WTC11 (cell line): Measurements from ENCODE around the gene ST6GALNAC3. TPM values are rescaled to one million over a fixed set of nuclear protein-coding genes. Genes with fewer than 3 reads are reported as not detected.

Experiments used
- ATAC-seq: fragments of 200-7000 bp; cut with Tn5 transposase; 2 replicates; pipeline ENCODE4 v1.10.0; 2021; ENCODE audit warnings: mild to moderate bottlenecking, moderate library complexity
- CTCF ChIA-PET: fragments of 300-600 bp; sonication (Branson Sonifier 250); formaldehyde crosslinking; loops from one replicate; lab custom pipeline; 2021; ENCODE audit warnings: antibody characterized with exemption; lab: Charles Lee
- POLR2A ChIA-PET: fragments of 350-600 bp; sonication (Branson Sonifier 250); formaldehyde crosslinking; loops from one replicate; lab custom pipeline; 2021; ENCODE audit warnings: antibody characterized with exemption; lab: Charles Lee
- DNase-seq: peaks from one replicate; pipeline ENCODE4 v3.0.0; 2021; ENCODE audit warnings: low spot score
- H3K27ac Mint-ChIP-seq: 2 replicates; pipeline ENCODE4 v1.8.0; 2021; ENCODE audit warnings: mixed read lengths
- H3K27me3 Mint-ChIP-seq: 2 replicates; pipeline ENCODE4 v1.8.0; 2021; ENCODE audit warnings: low read depth, mild to moderate bottlenecking, moderate library complexity, mixed read lengths
- H3K36me3 Mint-ChIP-seq: 2 replicates; pipeline ENCODE4 v1.8.0; 2021; ENCODE audit warnings: mixed read lengths
- H3K4me1 Mint-ChIP-seq: 2 replicates; pipeline ENCODE4 v1.8.0; 2022; ENCODE audit warnings: mixed read lengths
- H3K4me3 Mint-ChIP-seq: 2 replicates; pipeline ENCODE4 v1.8.0; 2021; ENCODE audit warnings: mild to moderate bottlenecking, moderate library complexity, mixed read lengths
- H3K9me3 Mint-ChIP-seq: 2 replicates; pipeline ENCODE4 v1.8.0; 2021; ENCODE audit warnings: mixed read lengths
- ATF1 ChIP-seq: sonication (generic); formaldehyde crosslinking; IDR thresholded peaks from 2 replicates; pipeline ENCODE4 v1.8.1; 2023; ENCODE audit warnings: mild to moderate bottlenecking, moderate library complexity, missing genetic modification reagents
- CREM ChIP-seq: sonication (generic); formaldehyde crosslinking; IDR thresholded peaks from 2 replicates; pipeline ENCODE4 v1.8.1; 2022; ENCODE audit warnings: mild to moderate bottlenecking, missing genetic modification reagents, moderate library complexity
- ESRRA ChIP-seq: sonication (generic); formaldehyde crosslinking; IDR thresholded peaks from 2 replicates; pipeline ENCODE4 v1.8.1; 2022; ENCODE audit warnings: mild to moderate bottlenecking, missing genetic modification reagents, borderline replicate concordance
- FOXP1 ChIP-seq: sonication (generic); formaldehyde crosslinking; IDR thresholded peaks from 2 replicates; pipeline ENCODE4 v1.8.0; 2022; ENCODE audit warnings: missing genetic modification reagents, mild to moderate bottlenecking, moderate library complexity, borderline replicate concordance
- HMGA2 ChIP-seq: fragments of 250-450 bp; sonication (Bioruptor Pico); IDR thresholded peaks from 2 replicates; pipeline ENCODE4 v1.4.0; 2021; ENCODE audit warnings: mild to moderate bottlenecking, moderate library complexity
- IRF2 ChIP-seq: sonication (generic); formaldehyde crosslinking; IDR thresholded peaks from 2 replicates; pipeline ENCODE4 v1.8.0; 2022; ENCODE audit warnings: low read depth, missing genetic modification reagents, borderline replicate concordance
- MLX ChIP-seq: sonication (generic); formaldehyde crosslinking; IDR thresholded peaks from 2 replicates; pipeline ENCODE4 v1.8.1; 2023; ENCODE audit warnings: mild to moderate bottlenecking, missing genetic modification reagents, moderate library complexity
- OVOL2 ChIP-seq: fragments of 250-450 bp; sonication (Bioruptor Pico); IDR thresholded peaks from 2 replicates; pipeline ENCODE4 v1.9.0; 2021; ENCODE audit warnings: mild to moderate bottlenecking, borderline replicate concordance
- RELA ChIP-seq: sonication (generic); formaldehyde crosslinking; IDR thresholded peaks from 2 replicates; pipeline ENCODE4 v1.8.1; 2022; ENCODE audit warnings: missing genetic modification reagents, mild to moderate bottlenecking, borderline replicate concordance
- STAT6 ChIP-seq: sonication (generic); formaldehyde crosslinking; conservative IDR thresholded peaks from 2 replicates; pipeline ENCODE4 v1.8.1; 2023; ENCODE audit warnings: mild to moderate bottlenecking, low read depth, missing genetic modification reagents, moderate library complexity
- TEAD1 ChIP-seq: sonication (generic); formaldehyde crosslinking; IDR thresholded peaks from 2 replicates; pipeline ENCODE4 v1.8.0; 2022; ENCODE audit warnings: mild to moderate bottlenecking, missing genetic modification reagents
- TEAD4 ChIP-seq: sonication (generic); formaldehyde crosslinking; IDR thresholded peaks from 2 replicates; pipeline ENCODE4 v1.8.0; 2022; ENCODE audit warnings: mild to moderate bottlenecking, missing genetic modification reagents
- ZMAT4 ChIP-seq: fragments of 250-450 bp; sonication (Bioruptor Pico); IDR thresholded peaks from 2 replicates; pipeline ENCODE4 v1.9.0; 2021; ENCODE audit warnings: mild to moderate bottlenecking
- total RNA-seq: library from RNA; stranded (reverse); gene quantifications from 3 replicates; pipeline ENCODE4 v1.2.3, GENCODE V29; 2021
- TF ChIP-seq, protein P1 (sequence below): sonication (generic); formaldehyde crosslinking; IDR thresholded peaks from 2 replicates; pipeline ENCODE4 v1.8.0; 2023; ENCODE audit warnings: mild to moderate bottlenecking, missing genetic modification reagents
- TF ChIP-seq, protein P2 (sequence below): fragments of 250-450 bp; sonication (Bioruptor Pico); IDR thresholded peaks from 2 replicates; pipeline ENCODE4 v1.9.0; 2021; ENCODE audit warnings: mild to moderate bottlenecking, borderline replicate concordance
- TF ChIP-seq, protein P3 (sequence below): sonication (generic); formaldehyde crosslinking; IDR thresholded peaks from 2 replicates; pipeline ENCODE4 v1.8.0; 2022; ENCODE audit warnings: mild to moderate bottlenecking, missing genetic modification reagents
- TF ChIP-seq, protein P4 (sequence below): sonication (generic); formaldehyde crosslinking; IDR thresholded peaks from 2 replicates; pipeline ENCODE4 v1.8.0; 2022; ENCODE audit warnings: mild to moderate bottlenecking, missing genetic modification reagents
- TF ChIP-seq, protein P5 (sequence below): sonication (generic); formaldehyde crosslinking; IDR thresholded peaks from 2 replicates; pipeline ENCODE4 v1.8.1; 2022; ENCODE audit warnings: low read depth, mild to moderate bottlenecking, moderate library complexity, missing genetic modification reagents, borderline replicate concordance

The ST6GALNAC3 gene
- total RNA-seq, 1 experiment from 2014 or later = 11.9 TPM

DNA sequence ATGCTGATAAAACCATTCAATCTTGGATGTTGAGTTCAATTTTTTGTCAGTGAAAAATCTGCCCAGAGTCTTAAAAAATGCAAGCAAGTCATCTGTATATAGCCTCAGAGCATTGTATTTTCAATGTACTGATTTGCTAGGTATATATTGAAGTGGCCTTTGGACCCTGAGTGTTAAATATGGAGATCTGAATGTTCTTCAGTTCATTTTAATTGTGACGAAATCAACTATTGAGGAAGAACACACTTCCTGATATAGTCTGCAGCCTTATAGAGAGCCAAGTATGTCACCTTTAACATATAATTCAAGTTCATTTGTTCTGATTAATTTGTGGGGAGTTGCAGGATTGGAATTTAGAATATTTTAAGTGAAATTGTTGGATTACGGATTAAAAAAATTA is 128.1 kb downstream of the ST6GALNAC3 start (continued):
- TF ChIP-seq FOXP1 (CRISPR knock-in tag) = no peak
- TF ChIP-seq TEAD4 (CRISPR knock-in tag) = no peak
- no peak for TF ChIP-seq MLX (CRISPR knock-in tag)
- TF ChIP-seq HMGA2 (CRISPR knock-in tag) = no peak
- no peak for TF ChIP-seq ESRRA (CRISPR knock-in tag)
- TF ChIP-seq STAT6 (CRISPR knock-in tag) = no peak
- TF ChIP-seq ATF1 = no peak

- TF ChIP-seq OVOL2 (CRISPR knock-in tag) (no peak), ZMAT4 (no peak), FOXP1 (CRISPR knock-in tag) (no peak)
- POLR2A ChIA-PET = no interaction called here
- H3K4me3 Mint-ChIP-seq = no peak overlapping the region
- no peaks in the 10 kb centered on the region for H3K4me1 Mint-ChIP-seq
- no peak for ATAC-seq
- DNase-seq = no peak
- no peak overlapping the region for H3K27ac Mint-ChIP-seq
- CTCF ChIA-PET = no interaction called here
- no peaks in the 10 kb centered on the region for H3K27me3 Mint-ChIP-seq
- H3K36me3 Mint-ChIP-seq = peaks cover 8% of the 10 kb centered on the region
- peaks cover 18% of the 10 kb centered on the region for H3K9me3 Mint-ChIP-seq
Observed at GRCh38 chr1:76203127-76203526, 128.6 kb downstream of the ST6GALNAC3 start.

DNA sequence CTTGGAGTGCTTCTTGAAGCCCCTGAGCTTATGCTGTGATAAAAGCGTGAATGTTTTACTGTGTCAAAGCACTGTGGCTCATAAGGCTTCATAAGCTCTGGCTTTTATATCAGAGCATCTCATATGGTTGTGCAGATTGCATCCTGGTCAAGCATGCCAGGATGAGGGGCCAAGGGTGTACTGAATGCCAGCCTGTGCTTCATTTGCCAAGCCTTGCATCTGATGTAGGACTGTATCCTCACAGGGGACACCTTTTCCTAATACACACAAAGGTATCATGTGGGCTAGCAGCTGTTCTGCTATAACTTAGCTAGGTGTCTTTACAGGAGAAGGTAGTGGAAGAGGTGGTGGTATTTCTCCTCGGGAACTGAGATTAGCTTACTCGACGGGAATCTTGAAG is 134.7 kb downstream of the ST6GALNAC3 start:
- DNase-seq (no peak), ATAC-seq (no peak)
- Mint-ChIP-seq H3K4me3 (no peak overlapping the region), H3K27ac (no peak overlapping the region), H3K27me3 (no peaks in the 10 kb centered on the region), H3K36me3 (0 out of 2 replicates have a peak, but pooled peaks cover 3% of the 10 kb centered on the region), H3K4me1 (no peaks in the 10 kb centered on the region), H3K9me3 (peaks cover 8% of the 10 kb centered on the region)
- ChIA-PET POLR2A (interaction anchor here (1.0 kb wide), 1 partner anchor 47 kb away, joined by 3 read pairs; no protein-coding TSS in a partner anchor), CTCF (no interaction called here)
- TF ChIP-seq, protein P1, sequence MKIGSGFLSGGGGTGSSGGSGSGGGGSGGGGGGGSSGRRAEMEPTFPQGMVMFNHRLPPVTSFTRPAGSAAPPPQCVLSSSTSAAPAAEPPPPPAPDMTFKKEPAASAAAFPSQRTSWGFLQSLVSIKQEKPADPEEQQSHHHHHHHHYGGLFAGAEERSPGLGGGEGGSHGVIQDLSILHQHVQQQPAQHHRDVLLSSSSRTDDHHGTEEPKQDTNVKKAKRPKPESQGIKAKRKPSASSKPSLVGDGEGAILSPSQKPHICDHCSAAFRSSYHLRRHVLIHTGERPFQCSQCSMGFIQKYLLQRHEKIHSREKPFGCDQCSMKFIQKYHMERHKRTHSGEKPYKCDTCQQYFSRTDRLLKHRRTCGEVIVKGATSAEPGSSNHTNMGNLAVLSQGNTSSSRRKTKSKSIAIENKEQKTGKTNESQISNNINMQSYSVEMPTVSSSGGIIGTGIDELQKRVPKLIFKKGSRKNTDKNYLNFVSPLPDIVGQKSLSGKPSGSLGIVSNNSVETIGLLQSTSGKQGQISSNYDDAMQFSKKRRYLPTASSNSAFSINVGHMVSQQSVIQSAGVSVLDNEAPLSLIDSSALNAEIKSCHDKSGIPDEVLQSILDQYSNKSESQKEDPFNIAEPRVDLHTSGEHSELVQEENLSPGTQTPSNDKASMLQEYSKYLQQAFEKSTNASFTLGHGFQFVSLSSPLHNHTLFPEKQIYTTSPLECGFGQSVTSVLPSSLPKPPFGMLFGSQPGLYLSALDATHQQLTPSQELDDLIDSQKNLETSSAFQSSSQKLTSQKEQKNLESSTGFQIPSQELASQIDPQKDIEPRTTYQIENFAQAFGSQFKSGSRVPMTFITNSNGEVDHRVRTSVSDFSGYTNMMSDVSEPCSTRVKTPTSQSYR (CRISPR knock-in tag) = no peak
- TF ChIP-seq, protein P2, sequence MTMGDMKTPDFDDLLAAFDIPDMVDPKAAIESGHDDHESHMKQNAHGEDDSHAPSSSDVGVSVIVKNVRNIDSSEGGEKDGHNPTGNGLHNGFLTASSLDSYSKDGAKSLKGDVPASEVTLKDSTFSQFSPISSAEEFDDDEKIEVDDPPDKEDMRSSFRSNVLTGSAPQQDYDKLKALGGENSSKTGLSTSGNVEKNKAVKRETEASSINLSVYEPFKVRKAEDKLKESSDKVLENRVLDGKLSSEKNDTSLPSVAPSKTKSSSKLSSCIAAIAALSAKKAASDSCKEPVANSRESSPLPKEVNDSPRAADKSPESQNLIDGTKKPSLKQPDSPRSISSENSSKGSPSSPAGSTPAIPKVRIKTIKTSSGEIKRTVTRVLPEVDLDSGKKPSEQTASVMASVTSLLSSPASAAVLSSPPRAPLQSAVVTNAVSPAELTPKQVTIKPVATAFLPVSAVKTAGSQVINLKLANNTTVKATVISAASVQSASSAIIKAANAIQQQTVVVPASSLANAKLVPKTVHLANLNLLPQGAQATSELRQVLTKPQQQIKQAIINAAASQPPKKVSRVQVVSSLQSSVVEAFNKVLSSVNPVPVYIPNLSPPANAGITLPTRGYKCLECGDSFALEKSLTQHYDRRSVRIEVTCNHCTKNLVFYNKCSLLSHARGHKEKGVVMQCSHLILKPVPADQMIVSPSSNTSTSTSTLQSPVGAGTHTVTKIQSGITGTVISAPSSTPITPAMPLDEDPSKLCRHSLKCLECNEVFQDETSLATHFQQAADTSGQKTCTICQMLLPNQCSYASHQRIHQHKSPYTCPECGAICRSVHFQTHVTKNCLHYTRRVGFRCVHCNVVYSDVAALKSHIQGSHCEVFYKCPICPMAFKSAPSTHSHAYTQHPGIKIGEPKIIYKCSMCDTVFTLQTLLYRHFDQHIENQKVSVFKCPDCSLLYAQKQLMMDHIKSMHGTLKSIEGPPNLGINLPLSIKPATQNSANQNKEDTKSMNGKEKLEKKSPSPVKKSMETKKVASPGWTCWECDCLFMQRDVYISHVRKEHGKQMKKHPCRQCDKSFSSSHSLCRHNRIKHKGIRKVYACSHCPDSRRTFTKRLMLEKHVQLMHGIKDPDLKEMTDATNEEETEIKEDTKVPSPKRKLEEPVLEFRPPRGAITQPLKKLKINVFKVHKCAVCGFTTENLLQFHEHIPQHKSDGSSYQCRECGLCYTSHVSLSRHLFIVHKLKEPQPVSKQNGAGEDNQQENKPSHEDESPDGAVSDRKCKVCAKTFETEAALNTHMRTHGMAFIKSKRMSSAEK (CRISPR knock-in tag) = no peak
- TF ChIP-seq, protein P3, sequence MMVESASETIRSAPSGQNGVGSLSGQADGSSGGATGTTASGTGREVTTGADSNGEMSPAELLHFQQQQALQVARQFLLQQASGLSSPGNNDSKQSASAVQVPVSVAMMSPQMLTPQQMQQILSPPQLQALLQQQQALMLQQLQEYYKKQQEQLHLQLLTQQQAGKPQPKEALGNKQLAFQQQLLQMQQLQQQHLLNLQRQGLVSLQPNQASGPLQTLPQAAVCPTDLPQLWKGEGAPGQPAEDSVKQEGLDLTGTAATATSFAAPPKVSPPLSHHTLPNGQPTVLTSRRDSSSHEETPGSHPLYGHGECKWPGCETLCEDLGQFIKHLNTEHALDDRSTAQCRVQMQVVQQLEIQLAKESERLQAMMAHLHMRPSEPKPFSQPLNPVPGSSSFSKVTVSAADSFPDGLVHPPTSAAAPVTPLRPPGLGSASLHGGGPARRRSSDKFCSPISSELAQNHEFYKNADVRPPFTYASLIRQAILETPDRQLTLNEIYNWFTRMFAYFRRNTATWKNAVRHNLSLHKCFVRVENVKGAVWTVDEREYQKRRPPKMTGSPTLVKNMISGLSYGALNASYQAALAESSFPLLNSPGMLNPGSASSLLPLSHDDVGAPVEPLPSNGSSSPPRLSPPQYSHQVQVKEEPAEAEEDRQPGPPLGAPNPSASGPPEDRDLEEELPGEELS (CRISPR knock-in tag) = no peak
- TF ChIP-seq, protein P4, sequence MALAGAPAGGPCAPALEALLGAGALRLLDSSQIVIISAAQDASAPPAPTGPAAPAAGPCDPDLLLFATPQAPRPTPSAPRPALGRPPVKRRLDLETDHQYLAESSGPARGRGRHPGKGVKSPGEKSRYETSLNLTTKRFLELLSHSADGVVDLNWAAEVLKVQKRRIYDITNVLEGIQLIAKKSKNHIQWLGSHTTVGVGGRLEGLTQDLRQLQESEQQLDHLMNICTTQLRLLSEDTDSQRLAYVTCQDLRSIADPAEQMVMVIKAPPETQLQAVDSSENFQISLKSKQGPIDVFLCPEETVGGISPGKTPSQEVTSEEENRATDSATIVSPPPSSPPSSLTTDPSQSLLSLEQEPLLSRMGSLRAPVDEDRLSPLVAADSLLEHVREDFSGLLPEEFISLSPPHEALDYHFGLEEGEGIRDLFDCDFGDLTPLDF (CRISPR knock-in tag) = no peak
- TF ChIP-seq RELA (CRISPR knock-in tag) = no peak
- no peak for TF ChIP-seq CREM (CRISPR knock-in tag)
- TF ChIP-seq TEAD1 (CRISPR knock-in tag) = no peak
- TF ChIP-seq, protein P5, sequence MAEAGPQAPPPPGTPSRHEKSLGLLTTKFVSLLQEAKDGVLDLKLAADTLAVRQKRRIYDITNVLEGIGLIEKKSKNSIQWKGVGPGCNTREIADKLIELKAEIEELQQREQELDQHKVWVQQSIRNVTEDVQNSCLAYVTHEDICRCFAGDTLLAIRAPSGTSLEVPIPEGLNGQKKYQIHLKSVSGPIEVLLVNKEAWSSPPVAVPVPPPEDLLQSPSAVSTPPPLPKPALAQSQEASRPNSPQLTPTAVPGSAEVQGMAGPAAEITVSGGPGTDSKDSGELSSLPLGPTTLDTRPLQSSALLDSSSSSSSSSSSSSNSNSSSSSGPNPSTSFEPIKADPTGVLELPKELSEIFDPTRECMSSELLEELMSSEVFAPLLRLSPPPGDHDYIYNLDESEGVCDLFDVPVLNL = no peak
- no peak for TF ChIP-seq IRF2 (CRISPR knock-in tag)
